Measurements from ENCODE around the gene SCCPDH. TPM values are rescaled to one million over a fixed set of nuclear protein-coding genes. Genes with fewer than 3 reads are reported as not detected.

The SCCPDH gene
- polyA plus RNA-seq, 2 of the 4 experiments (the other 2 are of a cell fraction): 49.3 to 59.8 TPM

DNA sequence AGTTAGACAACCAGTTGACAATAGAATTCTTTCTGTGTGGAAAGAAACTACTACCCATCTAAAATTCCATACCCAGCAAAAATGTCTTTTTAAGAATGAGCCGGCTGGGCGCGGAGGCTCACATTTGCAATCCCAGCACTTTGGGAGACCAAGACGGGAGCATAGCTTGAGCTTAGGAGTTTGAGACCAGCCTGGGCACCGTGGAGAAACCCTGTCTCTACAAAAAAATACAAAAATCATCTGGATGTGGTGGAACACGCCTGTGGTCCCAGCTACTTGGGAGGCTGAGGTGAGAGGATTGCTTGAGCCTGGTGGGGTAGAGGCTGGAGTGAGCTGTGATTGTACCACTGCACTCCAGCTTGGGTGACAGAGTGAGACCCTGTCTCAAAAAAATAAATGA is 79.2 kb downstream of the SCCPDH start:
- Histone ChIP-seq H3K4me2 (no peak overlapping the region), H3K9me3 (peaks cover 4% of the 10 kb centered on the region; the same call in 1 of the 3 replicates), H3K4me3 (no peak overlapping the region), H3K4me1 (no peaks in the 10 kb centered on the region), H3K27ac (no peak overlapping the region)
- no peak for DNase-seq (ENCODE audit: low read depth in 1 of 2, low spot score in 1 of 2)
- POLR2A ChIA-PET: no interaction called here
- no peak for ATAC-seq
- 53% methylated on average over 6 of the region's 6 CpGs for WGBS (ENCODE audit: missing lambda C conversion rate)
- no peak for TF ChIP-seq MAZ (IDR thresholded peaks at IDR 0.05; ENCODE audit: borderline replicate concordance, low read depth, low read length)
- TF ChIP-seq TP53 (CRISPR knock-in tag; IDR thresholded peaks at IDR 0.05): no peak
- no peak for TF ChIP-seq RAD21 (conservative IDR thresholded peaks at IDR 0.05 in 1 of 2, IDR thresholded peaks at IDR 0.05 in 1 of 2)
- no peak for TF ChIP-seq RCOR1 (IDR thresholded peaks at IDR 0.05; ENCODE audit: low read depth, low read length)
- TF ChIP-seq NFE2L2 (conservative IDR thresholded peaks at IDR 0.05; ENCODE audit: low read length): no peak
- TF ChIP-seq EHF (CRISPR knock-in tag; IDR thresholded peaks at IDR 0.05): no peak
- TF ChIP-seq HOXB13 (CRISPR knock-in tag; IDR thresholded peaks at IDR 0.05; ENCODE audit: low read depth): no peak
- no peak for TF ChIP-seq SREBF2 (IDR thresholded peaks at IDR 0.05)
- no peak for TF ChIP-seq KDM1A (IDR thresholded peaks at IDR 0.05; ENCODE audit: low read depth)
- no peak for TF ChIP-seq EP300 (IDR thresholded peaks at IDR 0.05)
- TF ChIP-seq, protein P1, sequence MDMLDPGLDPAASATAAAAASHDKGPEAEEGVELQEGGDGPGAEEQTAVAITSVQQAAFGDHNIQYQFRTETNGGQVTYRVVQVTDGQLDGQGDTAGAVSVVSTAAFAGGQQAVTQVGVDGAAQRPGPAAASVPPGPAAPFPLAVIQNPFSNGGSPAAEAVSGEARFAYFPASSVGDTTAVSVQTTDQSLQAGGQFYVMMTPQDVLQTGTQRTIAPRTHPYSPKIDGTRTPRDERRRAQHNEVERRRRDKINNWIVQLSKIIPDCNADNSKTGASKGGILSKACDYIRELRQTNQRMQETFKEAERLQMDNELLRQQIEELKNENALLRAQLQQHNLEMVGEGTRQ (IDR thresholded peaks at IDR 0.05): no peak
- TF ChIP-seq ZSCAN20 (CRISPR knock-in tag; IDR thresholded peaks at IDR 0.05): no peak
- TF ChIP-seq TFCP2L1 (CRISPR knock-in tag; IDR thresholded peaks at IDR 0.05): no peak
- TF ChIP-seq, protein P2, sequence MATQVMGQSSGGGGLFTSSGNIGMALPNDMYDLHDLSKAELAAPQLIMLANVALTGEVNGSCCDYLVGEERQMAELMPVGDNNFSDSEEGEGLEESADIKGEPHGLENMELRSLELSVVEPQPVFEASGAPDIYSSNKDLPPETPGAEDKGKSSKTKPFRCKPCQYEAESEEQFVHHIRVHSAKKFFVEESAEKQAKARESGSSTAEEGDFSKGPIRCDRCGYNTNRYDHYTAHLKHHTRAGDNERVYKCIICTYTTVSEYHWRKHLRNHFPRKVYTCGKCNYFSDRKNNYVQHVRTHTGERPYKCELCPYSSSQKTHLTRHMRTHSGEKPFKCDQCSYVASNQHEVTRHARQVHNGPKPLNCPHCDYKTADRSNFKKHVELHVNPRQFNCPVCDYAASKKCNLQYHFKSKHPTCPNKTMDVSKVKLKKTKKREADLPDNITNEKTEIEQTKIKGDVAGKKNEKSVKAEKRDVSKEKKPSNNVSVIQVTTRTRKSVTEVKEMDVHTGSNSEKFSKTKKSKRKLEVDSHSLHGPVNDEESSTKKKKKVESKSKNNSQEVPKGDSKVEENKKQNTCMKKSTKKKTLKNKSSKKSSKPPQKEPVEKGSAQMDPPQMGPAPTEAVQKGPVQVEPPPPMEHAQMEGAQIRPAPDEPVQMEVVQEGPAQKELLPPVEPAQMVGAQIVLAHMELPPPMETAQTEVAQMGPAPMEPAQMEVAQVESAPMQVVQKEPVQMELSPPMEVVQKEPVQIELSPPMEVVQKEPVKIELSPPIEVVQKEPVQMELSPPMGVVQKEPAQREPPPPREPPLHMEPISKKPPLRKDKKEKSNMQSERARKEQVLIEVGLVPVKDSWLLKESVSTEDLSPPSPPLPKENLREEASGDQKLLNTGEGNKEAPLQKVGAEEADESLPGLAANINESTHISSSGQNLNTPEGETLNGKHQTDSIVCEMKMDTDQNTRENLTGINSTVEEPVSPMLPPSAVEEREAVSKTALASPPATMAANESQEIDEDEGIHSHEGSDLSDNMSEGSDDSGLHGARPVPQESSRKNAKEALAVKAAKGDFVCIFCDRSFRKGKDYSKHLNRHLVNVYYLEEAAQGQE (IDR thresholded peaks at IDR 0.05): no peak
- no peak for TF ChIP-seq HEYL (CRISPR knock-in tag; IDR thresholded peaks at IDR 0.05)
- TF ChIP-seq E2F6 (IDR thresholded peaks at IDR 0.05; ENCODE audit: borderline replicate concordance, low read depth): no peak
- no peak for TF ChIP-seq HDAC2 (IDR thresholded peaks at IDR 0.05)
- TF ChIP-seq, protein P3, sequence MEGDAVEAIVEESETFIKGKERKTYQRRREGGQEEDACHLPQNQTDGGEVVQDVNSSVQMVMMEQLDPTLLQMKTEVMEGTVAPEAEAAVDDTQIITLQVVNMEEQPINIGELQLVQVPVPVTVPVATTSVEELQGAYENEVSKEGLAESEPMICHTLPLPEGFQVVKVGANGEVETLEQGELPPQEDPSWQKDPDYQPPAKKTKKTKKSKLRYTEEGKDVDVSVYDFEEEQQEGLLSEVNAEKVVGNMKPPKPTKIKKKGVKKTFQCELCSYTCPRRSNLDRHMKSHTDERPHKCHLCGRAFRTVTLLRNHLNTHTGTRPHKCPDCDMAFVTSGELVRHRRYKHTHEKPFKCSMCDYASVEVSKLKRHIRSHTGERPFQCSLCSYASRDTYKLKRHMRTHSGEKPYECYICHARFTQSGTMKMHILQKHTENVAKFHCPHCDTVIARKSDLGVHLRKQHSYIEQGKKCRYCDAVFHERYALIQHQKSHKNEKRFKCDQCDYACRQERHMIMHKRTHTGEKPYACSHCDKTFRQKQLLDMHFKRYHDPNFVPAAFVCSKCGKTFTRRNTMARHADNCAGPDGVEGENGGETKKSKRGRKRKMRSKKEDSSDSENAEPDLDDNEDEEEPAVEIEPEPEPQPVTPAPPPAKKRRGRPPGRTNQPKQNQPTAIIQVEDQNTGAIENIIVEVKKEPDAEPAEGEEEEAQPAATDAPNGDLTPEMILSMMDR (IDR thresholded peaks at IDR 0.05): no peak
- CTCF ChIA-PET: interaction anchor here (0.7 kb wide), 1 partner anchor 128 kb away, joined by 3 read pairs; the partner anchor contains the start of gene AHCTF1
- no peak for FAIRE-seq

DNA sequence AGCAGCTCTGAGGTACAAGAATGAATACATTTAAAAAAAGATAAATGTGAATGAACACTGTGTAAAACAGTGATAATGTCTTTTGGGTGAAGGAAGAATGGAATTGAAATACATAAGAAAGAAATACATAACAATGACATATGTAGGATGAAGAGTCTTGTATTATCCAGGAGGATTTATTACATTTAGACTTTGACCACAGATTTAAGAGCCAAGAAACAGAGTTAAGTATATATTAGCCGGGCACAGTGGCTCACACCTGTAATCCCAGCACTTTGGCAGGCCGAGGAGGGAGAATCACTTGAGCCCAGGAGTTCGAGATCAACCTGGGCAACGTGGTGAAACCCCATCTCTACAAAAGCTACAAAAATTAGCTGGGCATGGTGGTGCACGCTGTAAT is 79.7 kb downstream of the SCCPDH start:
- no peak for TF ChIP-seq ZC3H11A (IDR thresholded peaks at IDR 0.05)
- no peak for TF ChIP-seq ZSCAN20 (CRISPR knock-in tag; IDR thresholded peaks at IDR 0.05)
- TF ChIP-seq, protein P1 (IDR thresholded peaks at IDR 0.05): no peak
- TF ChIP-seq EHMT2 (IDR thresholded peaks at IDR 0.05; ENCODE audit: low read depth): no peak
- no peak for TF ChIP-seq TFCP2L1 (CRISPR knock-in tag; IDR thresholded peaks at IDR 0.05)
- POLR2A ChIA-PET: no interaction called here

More for the DNA sequence above, 79.7 kb downstream of the SCCPDH start:
- no peaks in the 10 kb centered on the region for H3K4me1 ChIP-seq
- FAIRE-seq (no peak), DNase-seq (ENCODE audit: low read depth in 1 of 2, low spot score in 1 of 2) (no peak), ATAC-seq (no peak)
- CTCF ChIA-PET: no interaction called here
- H3K27ac ChIP-seq: no peak overlapping the region
- no peak overlapping the region for H3K4me2 ChIP-seq
- peaks cover 4% of the 10 kb centered on the region; the same call in 1 of the 3 replicates for H3K9me3 ChIP-seq
- WGBS (ENCODE audit: missing lambda C conversion rate): 17% methylated on average over 5 of the region's 5 CpGs
- no peak overlapping the region for H3K4me3 ChIP-seq

All from A549 (cell line).